ENCODE measurements around the gene MYCN. TPM values are rescaled to one million over a fixed set of nuclear protein-coding genes. Genes with fewer than 3 reads are reported as not detected.

The MYCN gene
- total RNA-seq, 1 donor from 2014 or later = 0.68 TPM

- H3K27ac ChIP-seq = no peak overlapping the region
- H3K36me3 ChIP-seq = no peaks in the 10 kb centered on the region
- no peak overlapping the region for H3K4me3 ChIP-seq
- TF ChIP-seq CTCF (IDR thresholded peaks at IDR 0.05) = no peak
- H3K9me3 ChIP-seq = no peaks in the 10 kb centered on the region
- H3K4me1 ChIP-seq = no peaks in the 10 kb centered on the region
- DNase-seq = no peak
- intact Hi-C loops (cut with DNase I) = no loop called here
- no peak for ATAC-seq
- H3K27me3 ChIP-seq (ENCODE audit: low read depth) = peaks cover 7% of the 10 kb centered on the region
Observed at GRCh38 chr2:15974565-15975260, 34.4 kb downstream of the MYCN start.

GRCh38 chr2:15975261-15975600 lies 34.9 kb downstream of the MYCN start:
- intact Hi-C loops (cut with DNase I) = no loop called here
- H3K4me3 ChIP-seq = no peak overlapping the region

DNA sequence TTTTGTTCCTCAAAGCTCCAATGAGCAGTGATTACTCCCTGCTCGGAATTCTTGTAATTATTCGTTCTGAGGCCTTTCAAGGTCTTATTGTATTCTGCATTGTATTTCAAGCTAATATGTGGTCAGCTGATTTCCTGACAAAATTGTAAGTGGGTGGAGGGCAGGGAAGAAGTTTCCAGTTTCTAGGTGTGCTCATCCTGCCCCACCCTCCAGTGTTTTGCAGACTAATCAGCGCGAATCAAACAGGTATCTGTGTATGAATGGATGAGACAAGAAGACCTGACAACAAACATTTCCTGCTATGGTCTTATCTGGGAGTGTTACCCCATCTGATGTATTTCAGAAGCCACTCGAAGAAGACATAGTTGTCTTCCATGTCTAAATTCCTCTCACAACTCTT lies 35.3 kb downstream of the MYCN start:
- Histone ChIP-seq H3K4me3 (no peak overlapping the region), H3K27ac (no peak overlapping the region), H3K4me1 (no peaks in the 10 kb centered on the region), H3K36me3 (no peaks in the 10 kb centered on the region), H3K9me3 (no peaks in the 10 kb centered on the region), H3K27me3 (ENCODE audit: low read depth) (peaks cover 7% of the 10 kb centered on the region)
- no peak for ATAC-seq
- TF ChIP-seq CTCF (IDR thresholded peaks at IDR 0.05) = no peak
- intact Hi-C loops (cut with DNase I) = no loop called here
- no peak for DNase-seq

More at GRCh38 chr2:15975261-15975600, 34.9 kb downstream of the MYCN start:
- no peak for DNase-seq
- H3K4me1 ChIP-seq = no peaks in the 10 kb centered on the region
- H3K9me3 ChIP-seq = no peaks in the 10 kb centered on the region
- H3K36me3 ChIP-seq = no peaks in the 10 kb centered on the region
- no peak for ATAC-seq
- TF ChIP-seq CTCF (IDR thresholded peaks at IDR 0.05) = no peak
- no peak overlapping the region for H3K27ac ChIP-seq
- peaks cover 7% of the 10 kb centered on the region for H3K27me3 ChIP-seq (ENCODE audit: low read depth)

DNA sequence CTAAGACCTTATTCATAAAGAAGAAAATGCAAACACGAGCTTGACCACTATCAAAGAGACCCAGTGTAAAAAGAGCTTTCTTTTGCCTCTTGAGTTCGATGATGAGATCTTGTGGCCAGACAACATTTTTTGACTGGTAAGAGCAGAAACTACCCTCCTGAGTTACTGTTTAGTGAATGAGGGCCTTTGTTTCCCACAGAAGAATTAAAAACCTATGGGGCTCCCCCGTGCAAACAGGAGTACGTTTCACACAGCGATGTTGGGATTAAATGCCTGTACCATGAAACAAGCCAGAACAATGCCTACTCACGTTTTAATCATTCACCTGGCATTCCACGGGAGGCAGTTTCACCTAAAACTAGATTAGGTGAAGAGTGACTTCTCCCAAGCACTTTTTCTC lies 36.0 kb downstream of the MYCN start:
- Histone ChIP-seq H3K4me3 (no peak overlapping the region), H3K27ac (no peak overlapping the region), H3K9me3 (no peaks in the 10 kb centered on the region), H3K36me3 (no peaks in the 10 kb centered on the region), H3K4me1 (no peaks in the 10 kb centered on the region), H3K27me3 (ENCODE audit: low read depth) (peaks cover 7% of the 10 kb centered on the region)
- no peak for ATAC-seq
- TF ChIP-seq CTCF (IDR thresholded peaks at IDR 0.05) = no peak
- intact Hi-C loops (cut with DNase I) = no loop called here
- no peak for DNase-seq

GRCh38 chr2:15979051-15979758 lies 38.9 kb downstream of the MYCN start:
- peaks cover 3% of the 10 kb centered on the region for H3K27me3 ChIP-seq (ENCODE audit: low read depth)
- no peaks in the 10 kb centered on the region for H3K36me3 ChIP-seq
- H3K27ac ChIP-seq = no peak overlapping the region
- no peak for DNase-seq
- intact Hi-C loops (cut with DNase I) = no loop called here
- no peaks in the 10 kb centered on the region for H3K9me3 ChIP-seq
- ATAC-seq = no peak
- no peak overlapping the region for H3K4me3 ChIP-seq
- no peaks in the 10 kb centered on the region for H3K4me1 ChIP-seq
- no peak for TF ChIP-seq CTCF (IDR thresholded peaks at IDR 0.05)
